Mononuclear cell (primary cell): Measurements from ENCODE around the gene DPY19L1. TPM values are rescaled to one million over a fixed set of nuclear protein-coding genes. Genes with fewer than 3 reads are reported as not detected.
"Not testable (repeated sequence)": the region's sequence is repeated elsewhere in the genome, so short reads cannot be mapped to it uniquely, and the experiment has no call there.

Experiments
- H3K27me3 ChIP-seq: 2 replicates; pipeline ENCODE4 v1.6.0; 2011; ENCODE audit warnings: low read length, control low read depth; ENCODE audit not compliant: insufficient read depth
- H3K4me1 ChIP-seq: 2 replicates; pipeline ENCODE4 v1.5.1; 2011; ENCODE audit warnings: mild to moderate bottlenecking, low read length, control low read depth; ENCODE audit not compliant: insufficient read depth
- H3K4me3 ChIP-seq: 2 replicates; pipeline ENCODE4 v1.5.1; 2011; ENCODE audit warnings: mild to moderate bottlenecking, low read length, moderate library complexity
- H3K9me3 ChIP-seq: 2 replicates; pipeline ENCODE4 v1.5.1; 2011; ENCODE audit warnings: low read depth, mild to moderate bottlenecking, control low read depth, low read length
- total RNA-seq: library from RNA; depleted of rRNA; stranded (reverse); fragments of >200 nt; gene quantifications from one replicate; pipeline ENCODE4 v1.2.3, GENCODE V29; 2012

The DPY19L1 gene
- total RNA-seq, 1 donor, result 9.9 TPM

DNA sequence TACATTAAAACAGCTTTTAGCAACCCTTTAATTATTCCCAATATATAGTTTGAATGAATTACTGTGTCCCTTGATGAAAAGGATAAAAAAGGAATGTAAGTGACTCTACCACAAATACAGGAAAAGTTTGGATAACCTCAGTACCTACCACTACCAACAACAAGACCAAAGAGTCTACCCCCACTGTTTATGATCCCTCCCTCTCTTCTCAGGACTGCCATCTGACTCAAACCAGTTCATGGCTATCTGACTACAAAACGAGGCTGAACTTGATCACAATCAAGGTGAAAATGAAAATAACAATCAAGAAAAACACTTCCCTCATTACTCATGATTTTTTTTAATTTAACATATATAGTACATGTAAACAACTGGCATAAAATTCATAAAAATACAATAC lies 108.7 kb downstream of the DPY19L1 start:
- H3K27me3 ChIP-seq, result no peaks in the 10 kb centered on the region
- H3K4me3 ChIP-seq, result no peak overlapping the region
- no peaks in the 10 kb centered on the region for H3K9me3 ChIP-seq
- no peaks in the 10 kb centered on the region for H3K4me1 ChIP-seq

- Histone ChIP-seq H3K4me3 (no peak overlapping the region), H3K9me3 (no peaks in the 10 kb centered on the region), H3K4me1 (no peaks in the 10 kb centered on the region), H3K27me3 (no peaks in the 10 kb centered on the region)
Measured at GRCh38 chr7:34928052-34928451, 109.2 kb downstream of the DPY19L1 start.

DNA sequence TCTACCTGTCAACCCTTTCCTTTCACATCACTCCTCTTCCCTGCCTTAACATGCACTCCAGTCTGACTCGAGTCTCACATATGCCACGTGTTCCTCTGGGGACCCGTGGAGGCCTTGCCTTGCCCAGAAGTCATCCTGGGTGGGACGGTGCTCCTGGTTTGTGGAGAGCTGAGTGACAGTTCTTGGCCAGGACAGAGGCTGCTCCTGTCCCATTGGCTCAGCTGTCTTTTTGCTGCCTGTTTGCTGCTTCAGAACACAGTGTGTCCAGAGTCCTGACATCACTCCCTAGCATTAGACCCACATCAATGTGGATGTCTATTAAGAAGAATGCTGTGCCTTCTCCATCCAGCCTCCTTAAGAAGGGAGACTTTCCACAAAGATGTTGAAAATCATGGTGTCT lies 116.8 kb downstream of the DPY19L1 start:
- H3K9me3 ChIP-seq, H3K4me1 ChIP-seq, H3K4me3 ChIP-seq, H3K27me3 ChIP-seq: not testable (repeated sequence)

DNA sequence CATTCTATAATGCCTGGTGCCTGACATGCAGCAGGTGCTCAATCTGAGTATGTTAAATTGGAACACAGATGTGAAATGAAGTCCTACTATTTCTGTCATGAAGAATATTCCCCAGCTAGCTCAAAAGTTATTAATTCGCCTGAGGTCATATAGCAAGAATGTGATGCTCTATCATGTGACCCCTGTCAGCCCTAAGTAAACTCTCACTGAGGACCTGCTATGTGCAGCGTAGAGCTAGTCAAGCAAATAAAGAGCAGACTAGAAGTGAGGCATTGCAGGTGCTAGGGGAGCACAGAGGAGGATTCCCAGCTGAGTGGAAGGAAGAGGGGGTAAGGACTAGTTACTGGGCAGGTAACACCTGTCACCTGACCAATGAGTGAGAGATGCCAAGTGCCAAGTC lies 118.2 kb downstream of the DPY19L1 start:
- H3K27me3 ChIP-seq, H3K4me3 ChIP-seq, H3K9me3 ChIP-seq, H3K4me1 ChIP-seq: not testable (repeated sequence)

- not testable (repeated sequence) for H3K4me3 ChIP-seq, H3K9me3 ChIP-seq, H3K27me3 ChIP-seq, H3K4me1 ChIP-seq
Measured at GRCh38 chr7:34918198-34918861, 119.0 kb downstream of the DPY19L1 start.

GRCh38 chr7:34917515-34917914 lies 119.8 kb downstream of the DPY19L1 start:
- H3K9me3 ChIP-seq, H3K4me3 ChIP-seq, H3K27me3 ChIP-seq, H3K4me1 ChIP-seq: not testable (repeated sequence)

GRCh38 chr7:34916267-34916666 lies 121.0 kb downstream of the DPY19L1 start:
- Histone ChIP-seq H3K4me1 (no peaks in the 10 kb centered on the region), H3K9me3 (peaks cover 4% of the 10 kb centered on the region), H3K4me3 (no peak overlapping the region), H3K27me3 (no peaks in the 10 kb centered on the region)

GRCh38 chr7:34912236-34912635 lies 125.0 kb downstream of the DPY19L1 start:
- H3K9me3 ChIP-seq, result peaks cover 4% of the 10 kb centered on the region
- no peak overlapping the region for H3K4me3 ChIP-seq
- H3K27me3 ChIP-seq, result no peaks in the 10 kb centered on the region
- H3K4me1 ChIP-seq, result no peaks in the 10 kb centered on the region

DNA sequence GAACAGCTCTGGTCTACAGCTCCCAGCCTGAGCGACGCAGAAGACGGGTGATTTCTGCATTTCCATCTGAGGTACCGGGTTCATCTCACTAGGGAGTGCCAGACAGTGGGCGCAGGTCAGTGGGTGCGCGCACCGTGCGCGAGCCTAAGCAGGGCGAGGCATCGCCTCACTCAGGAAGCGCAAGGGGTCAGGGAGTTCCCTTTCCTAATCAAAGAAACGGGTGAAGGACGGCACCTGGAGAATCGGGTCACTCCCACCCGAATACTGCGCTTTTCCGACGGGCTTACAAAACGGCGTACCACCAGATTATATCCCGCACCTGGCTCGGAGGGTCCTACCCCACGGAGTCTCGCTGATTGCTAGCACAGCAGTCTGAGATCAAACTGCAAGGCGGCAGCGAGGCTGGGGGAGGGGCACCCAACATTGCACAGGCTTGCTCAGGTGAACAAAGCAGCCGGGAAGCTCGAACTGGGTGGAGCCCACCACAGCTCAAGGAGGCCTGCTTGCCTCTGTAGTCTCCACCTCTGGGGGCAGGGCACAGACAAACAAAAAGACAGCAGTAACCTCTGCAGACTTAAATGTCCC lies 130.9 kb downstream of the DPY19L1 start:
- not testable (repeated sequence) for H3K4me3 ChIP-seq, H3K9me3 ChIP-seq, H3K27me3 ChIP-seq, H3K4me1 ChIP-seq

DNA sequence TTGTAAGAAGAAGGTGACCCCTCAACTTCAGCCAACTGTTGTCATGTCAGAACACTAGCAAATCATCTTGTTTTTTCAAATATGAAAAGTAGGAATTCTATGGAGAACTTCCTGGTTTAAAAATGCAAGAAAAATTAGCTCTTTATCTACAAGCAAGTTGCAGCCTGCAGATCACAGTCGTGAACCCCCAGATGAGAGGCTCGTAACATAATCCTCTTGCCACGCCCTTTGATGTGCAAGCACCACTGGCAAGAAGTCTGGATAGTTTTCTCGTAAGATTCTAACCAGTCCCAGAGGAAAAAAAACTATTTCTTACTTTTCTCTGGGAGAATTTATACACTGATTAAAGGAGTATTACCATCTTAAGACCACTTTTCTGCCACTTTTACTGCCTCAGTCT lies 132.3 kb downstream of the DPY19L1 start:
- H3K27me3 ChIP-seq, result no peaks in the 10 kb centered on the region
- H3K4me3 ChIP-seq, result no peak overlapping the region
- H3K4me1 ChIP-seq, result no peaks in the 10 kb centered on the region
- H3K9me3 ChIP-seq, result no peaks in the 10 kb centered on the region

- not testable (repeated sequence) for H3K27me3 ChIP-seq, H3K4me1 ChIP-seq, H3K9me3 ChIP-seq, H3K4me3 ChIP-seq
Measured at GRCh38 chr7:34903921-34904320, 133.4 kb downstream of the DPY19L1 start.

- no peaks in the 10 kb centered on the region for H3K27me3 ChIP-seq
- H3K4me1 ChIP-seq, result no peaks in the 10 kb centered on the region
- H3K9me3 ChIP-seq, result no peaks in the 10 kb centered on the region
- no peak overlapping the region for H3K4me3 ChIP-seq
Measured at GRCh38 chr7:34902182-34902581, 135.1 kb downstream of the DPY19L1 start.

DNA sequence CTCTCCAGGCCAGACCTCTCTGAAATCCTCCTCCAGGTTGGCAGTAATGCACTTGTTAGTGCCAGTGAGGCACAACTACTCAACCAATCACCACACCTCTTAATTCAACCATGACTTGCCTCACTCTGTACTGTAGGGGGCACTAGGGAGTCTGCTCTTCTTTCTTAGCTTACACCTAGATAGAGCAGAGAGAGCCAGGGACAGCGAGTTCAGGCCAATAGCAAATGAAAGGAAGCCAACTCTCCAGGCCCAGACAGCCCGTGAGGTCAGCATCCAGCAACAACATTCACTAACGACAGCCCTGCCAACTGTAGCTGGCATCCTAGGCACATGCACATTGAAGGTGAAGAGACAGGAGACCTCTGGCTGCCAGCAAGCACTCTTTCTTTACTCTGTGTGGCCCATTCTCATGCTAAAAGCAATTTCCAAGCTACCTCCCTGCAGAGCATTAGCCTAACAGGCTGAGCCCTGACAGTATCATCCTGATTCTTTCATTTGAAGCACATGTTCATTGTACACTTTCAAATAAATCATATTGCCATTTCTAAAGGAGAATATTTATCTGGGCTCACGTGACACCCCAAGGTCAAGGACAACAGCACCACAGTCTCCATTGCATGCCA lies 136.3 kb downstream of the DPY19L1 start:
- Histone ChIP-seq H3K27me3 (no peaks in the 10 kb centered on the region), H3K9me3 (no peaks in the 10 kb centered on the region), H3K4me1 (no peaks in the 10 kb centered on the region), H3K4me3 (no peak overlapping the region)

- H3K27me3 ChIP-seq, result no peaks in the 10 kb centered on the region
- H3K4me1 ChIP-seq, result no peaks in the 10 kb centered on the region
- no peak overlapping the region for H3K4me3 ChIP-seq
- no peaks in the 10 kb centered on the region for H3K9me3 ChIP-seq
Measured at GRCh38 chr7:34895202-34895601, 142.1 kb downstream of the DPY19L1 start.

DNA sequence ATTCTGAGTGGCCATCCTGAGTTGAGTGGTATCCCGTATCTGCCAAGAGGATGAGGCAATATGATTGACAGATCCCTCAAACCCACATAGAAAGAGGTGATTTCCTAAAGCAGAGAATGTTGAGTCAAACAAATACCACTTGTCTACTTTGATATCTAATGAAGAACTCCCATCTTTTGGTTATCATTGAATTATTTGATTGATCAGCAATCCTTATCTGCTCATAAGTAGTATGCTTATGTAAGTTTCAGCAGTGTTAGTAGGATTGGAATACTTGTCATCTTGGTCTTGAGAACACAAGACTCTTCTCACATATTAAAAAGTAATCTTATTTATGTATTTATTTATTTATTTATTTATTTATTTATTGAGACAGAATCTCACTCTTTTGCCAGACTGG lies 147.3 kb downstream of the DPY19L1 start:
- Histone ChIP-seq H3K9me3 (no peaks in the 10 kb centered on the region), H3K4me3 (no peak overlapping the region), H3K27me3 (no peaks in the 10 kb centered on the region), H3K4me1 (no peaks in the 10 kb centered on the region)

GRCh38 chr7:34886856-34887255 lies 150.4 kb downstream of the DPY19L1 start:
- Histone ChIP-seq H3K4me1 (no peaks in the 10 kb centered on the region), H3K4me3 (no peak overlapping the region), H3K9me3 (no peaks in the 10 kb centered on the region), H3K27me3 (no peaks in the 10 kb centered on the region)
